WTC11 (cell line): ENCODE data around the gene TGDS. TPM values are rescaled to one million over a fixed set of nuclear protein-coding genes. Genes with fewer than 3 reads are reported as not detected.

Experiments used
- ATAC-seq: fragments of 200-7000 bp; cut with Tn5 transposase; 2 replicates; pipeline ENCODE4 v1.10.0; 2021; ENCODE audit warnings: mild to moderate bottlenecking, moderate library complexity
- CTCF ChIA-PET: fragments of 300-600 bp; sonication (Branson Sonifier 250); formaldehyde crosslinking; loops from one replicate; lab custom pipeline; 2021; ENCODE audit warnings: antibody characterized with exemption; lab: Charles Lee
- POLR2A ChIA-PET: fragments of 350-600 bp; sonication (Branson Sonifier 250); formaldehyde crosslinking; loops from one replicate; lab custom pipeline; 2021; ENCODE audit warnings: antibody characterized with exemption; lab: Charles Lee
- DNase-seq: peaks from one replicate; pipeline ENCODE4 v3.0.0; 2021; ENCODE audit warnings: low spot score
- H3K27ac Mint-ChIP-seq: 2 replicates; pipeline ENCODE4 v1.8.0; 2021; ENCODE audit warnings: mixed read lengths
- H3K27me3 Mint-ChIP-seq: 2 replicates; pipeline ENCODE4 v1.8.0; 2021; ENCODE audit warnings: low read depth, mild to moderate bottlenecking, moderate library complexity, mixed read lengths
- H3K36me3 Mint-ChIP-seq: 2 replicates; pipeline ENCODE4 v1.8.0; 2021; ENCODE audit warnings: mixed read lengths
- H3K4me1 Mint-ChIP-seq: 2 replicates; pipeline ENCODE4 v1.8.0; 2022; ENCODE audit warnings: mixed read lengths
- H3K4me3 Mint-ChIP-seq: 2 replicates; pipeline ENCODE4 v1.8.0; 2021; ENCODE audit warnings: mild to moderate bottlenecking, moderate library complexity, mixed read lengths
- H3K9me3 Mint-ChIP-seq: 2 replicates; pipeline ENCODE4 v1.8.0; 2021; ENCODE audit warnings: mixed read lengths
- ARID4B ChIP-seq: sonication (generic); formaldehyde crosslinking; IDR thresholded peaks from 2 replicates; pipeline ENCODE4 v1.8.0; 2023; ENCODE audit warnings: missing genetic modification reagents, mild to moderate bottlenecking, borderline replicate concordance
- ATF6 ChIP-seq: sonication (generic); formaldehyde crosslinking; IDR thresholded peaks from 2 replicates; pipeline ENCODE4 v1.8.1; 2023; ENCODE audit warnings: mild to moderate bottlenecking, missing genetic modification reagents
- CREB1 ChIP-seq: sonication (generic); formaldehyde crosslinking; IDR thresholded peaks from 2 replicates; pipeline ENCODE4 v1.8.0; 2023; ENCODE audit warnings: mild to moderate bottlenecking, missing genetic modification reagents
- ERG ChIP-seq: fragments of 250-450 bp; sonication (Bioruptor Pico); IDR thresholded peaks from 2 replicates; pipeline ENCODE4 v1.8.0; 2021; ENCODE audit warnings: mild to moderate bottlenecking
- FOXJ3 ChIP-seq: sonication (generic); formaldehyde crosslinking; IDR thresholded peaks from 2 replicates; pipeline ENCODE4 v1.9.0; 2021; ENCODE audit warnings: missing genetic modification reagents, mild to moderate bottlenecking, borderline replicate concordance
- FOXK1 ChIP-seq: sonication (generic); formaldehyde crosslinking; IDR thresholded peaks from 2 replicates; pipeline ENCODE4 v1.8.0; 2022; ENCODE audit warnings: mild to moderate bottlenecking, moderate library complexity, missing genetic modification reagents
- FOXP1 ChIP-seq: sonication (generic); formaldehyde crosslinking; IDR thresholded peaks from 2 replicates; pipeline ENCODE4 v1.8.0; 2022; ENCODE audit warnings: missing genetic modification reagents, mild to moderate bottlenecking, moderate library complexity, borderline replicate concordance
- MLX ChIP-seq: sonication (generic); formaldehyde crosslinking; IDR thresholded peaks from 2 replicates; pipeline ENCODE4 v1.8.1; 2023; ENCODE audit warnings: mild to moderate bottlenecking, missing genetic modification reagents, moderate library complexity
- NFYB ChIP-seq: sonication (generic); formaldehyde crosslinking; conservative IDR thresholded peaks from 2 replicates; pipeline ENCODE4 v1.8.0; 2022; ENCODE audit warnings: low read depth, missing genetic modification reagents
- NR1H2 ChIP-seq: sonication (generic); formaldehyde crosslinking; IDR thresholded peaks from 2 replicates; pipeline ENCODE4 v1.9.0; 2021; ENCODE audit warnings: mild to moderate bottlenecking, moderate library complexity, missing genetic modification reagents
- RELA ChIP-seq: sonication (generic); formaldehyde crosslinking; IDR thresholded peaks from 2 replicates; pipeline ENCODE4 v1.8.1; 2022; ENCODE audit warnings: missing genetic modification reagents, mild to moderate bottlenecking, borderline replicate concordance
- TCF7 ChIP-seq: sonication (generic); formaldehyde crosslinking; IDR thresholded peaks from 2 replicates; pipeline ENCODE4 v1.8.0; 2022; ENCODE audit warnings: mild to moderate bottlenecking, low read depth, missing genetic modification reagents, moderate library complexity
- ZBTB21 ChIP-seq: sonication (generic); formaldehyde crosslinking; IDR thresholded peaks from 2 replicates; pipeline ENCODE4 v1.8.1; 2023; ENCODE audit warnings: mild to moderate bottlenecking, missing genetic modification reagents, borderline replicate concordance
- ZNF121 ChIP-seq: sonication (generic); formaldehyde crosslinking; IDR thresholded peaks from 2 replicates; pipeline ENCODE4 v1.8.0; 2023; ENCODE audit warnings: missing genetic modification reagents
- ZNF671 ChIP-seq: fragments of 250-450 bp; sonication (Bioruptor Pico); IDR thresholded peaks from 2 replicates; pipeline ENCODE4 v1.8.0; 2021; ENCODE audit warnings: mild to moderate bottlenecking
- total RNA-seq: library from RNA; stranded (reverse); gene quantifications from 3 replicates; pipeline ENCODE4 v1.2.3, GENCODE V29; 2021
- TF ChIP-seq, protein P1 (sequence below): sonication (generic); formaldehyde crosslinking; IDR thresholded peaks from 2 replicates; pipeline ENCODE4 v1.8.0; 2022; ENCODE audit warnings: mild to moderate bottlenecking, missing genetic modification reagents
- TF ChIP-seq, protein P2 (sequence below): sonication (generic); formaldehyde crosslinking; IDR thresholded peaks from 2 replicates; pipeline ENCODE4 v1.8.0; 2022; ENCODE audit warnings: mild to moderate bottlenecking, missing genetic modification reagents
- TF ChIP-seq, protein P3 (sequence below): fragments of 250-450 bp; sonication (Bioruptor Pico); IDR thresholded peaks from 2 replicates; pipeline ENCODE4 v1.9.0; 2021; ENCODE audit warnings: mild to moderate bottlenecking
- TF ChIP-seq, protein P4 (sequence below): sonication (generic); formaldehyde crosslinking; IDR thresholded peaks from 2 replicates; pipeline ENCODE4 v1.8.1; 2022; ENCODE audit warnings: low read depth, missing genetic modification reagents, borderline replicate concordance

TGDS gene
- total RNA-seq, 1 experiment from 2014 or later: 12.5 TPM

- TF ChIP-seq, protein P1, sequence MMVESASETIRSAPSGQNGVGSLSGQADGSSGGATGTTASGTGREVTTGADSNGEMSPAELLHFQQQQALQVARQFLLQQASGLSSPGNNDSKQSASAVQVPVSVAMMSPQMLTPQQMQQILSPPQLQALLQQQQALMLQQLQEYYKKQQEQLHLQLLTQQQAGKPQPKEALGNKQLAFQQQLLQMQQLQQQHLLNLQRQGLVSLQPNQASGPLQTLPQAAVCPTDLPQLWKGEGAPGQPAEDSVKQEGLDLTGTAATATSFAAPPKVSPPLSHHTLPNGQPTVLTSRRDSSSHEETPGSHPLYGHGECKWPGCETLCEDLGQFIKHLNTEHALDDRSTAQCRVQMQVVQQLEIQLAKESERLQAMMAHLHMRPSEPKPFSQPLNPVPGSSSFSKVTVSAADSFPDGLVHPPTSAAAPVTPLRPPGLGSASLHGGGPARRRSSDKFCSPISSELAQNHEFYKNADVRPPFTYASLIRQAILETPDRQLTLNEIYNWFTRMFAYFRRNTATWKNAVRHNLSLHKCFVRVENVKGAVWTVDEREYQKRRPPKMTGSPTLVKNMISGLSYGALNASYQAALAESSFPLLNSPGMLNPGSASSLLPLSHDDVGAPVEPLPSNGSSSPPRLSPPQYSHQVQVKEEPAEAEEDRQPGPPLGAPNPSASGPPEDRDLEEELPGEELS: no peak
- TF ChIP-seq ZNF121 (CRISPR knock-in tag): no peak
- no peak for TF ChIP-seq FOXJ3 (CRISPR knock-in tag)
- no peak for TF ChIP-seq ATF6 (CRISPR knock-in tag)
- no peak for TF ChIP-seq FOXK1 (CRISPR knock-in tag)
- TF ChIP-seq ARID4B (CRISPR knock-in tag): no peak
- TF ChIP-seq ERG (CRISPR knock-in tag): no peak
- TF ChIP-seq ZNF671: no peak
- no peak for TF ChIP-seq MLX (CRISPR knock-in tag)
- no peak for TF ChIP-seq ZBTB21 (CRISPR knock-in tag)
- TF ChIP-seq, protein P2, sequence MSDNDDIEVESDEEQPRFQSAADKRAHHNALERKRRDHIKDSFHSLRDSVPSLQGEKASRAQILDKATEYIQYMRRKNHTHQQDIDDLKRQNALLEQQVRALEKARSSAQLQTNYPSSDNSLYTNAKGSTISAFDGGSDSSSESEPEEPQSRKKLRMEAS (CRISPR knock-in tag): no peak
- TF ChIP-seq TCF7 (CRISPR knock-in tag): no peak
- no peak for TF ChIP-seq NFYB (CRISPR knock-in tag)
- no peak for TF ChIP-seq NR1H2 (CRISPR knock-in tag)
- CTCF ChIA-PET: interaction anchor here (0.7 kb wide), 1 partner anchor 10 kb away, joined by 7 read pairs; no protein-coding TSS in a partner anchor
- no peak overlapping the region for H3K4me3 Mint-ChIP-seq
- H3K27me3 Mint-ChIP-seq: no peaks in the 10 kb centered on the region
- no peak for ATAC-seq
- DNase-seq: no peak
- no peak overlapping the region for H3K27ac Mint-ChIP-seq
- peaks cover 31% of the 10 kb centered on the region for H3K36me3 Mint-ChIP-seq
- H3K9me3 Mint-ChIP-seq: no peaks in the 10 kb centered on the region
- no peaks in the 10 kb centered on the region for H3K4me1 Mint-ChIP-seq
- POLR2A ChIA-PET: no interaction called here
These were observed 27.4 kb upstream of the TGDS start for GRCh38 chr13:94623316-94623715.

DNA sequence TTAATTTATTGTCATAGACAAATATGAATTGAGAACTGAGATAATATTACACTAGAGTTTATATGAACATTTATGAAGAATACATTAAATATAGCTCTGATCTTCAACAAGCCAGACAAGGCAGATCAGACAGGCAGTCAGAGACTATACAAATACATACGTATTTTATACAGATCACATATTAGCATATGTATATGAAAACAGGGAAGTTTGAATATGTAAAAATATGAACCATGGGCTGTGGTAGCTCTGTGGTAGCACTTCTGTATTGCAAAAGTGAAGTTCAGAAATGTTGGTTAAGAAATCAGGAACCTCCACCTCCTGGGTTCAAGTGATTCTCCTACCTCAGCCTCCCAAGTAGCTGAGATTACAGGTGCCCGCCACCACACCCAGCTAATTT is 26.4 kb upstream of the TGDS start:
- DNase-seq (no peak), ATAC-seq (no peak)
- H3K27ac Mint-ChIP-seq: no peak overlapping the region
- H3K36me3 Mint-ChIP-seq: peaks cover 31% of the 10 kb centered on the region
- no peaks in the 10 kb centered on the region for H3K9me3 Mint-ChIP-seq
- no peaks in the 10 kb centered on the region for H3K27me3 Mint-ChIP-seq
- H3K4me3 Mint-ChIP-seq: no peak overlapping the region
- no peaks in the 10 kb centered on the region for H3K4me1 Mint-ChIP-seq
- CTCF ChIA-PET: no interaction called here
- POLR2A ChIA-PET: no interaction called here
- no peak for TF ChIP-seq RELA (CRISPR knock-in tag)
- TF ChIP-seq FOXP1 (CRISPR knock-in tag): no peak
- TF ChIP-seq, protein P3, sequence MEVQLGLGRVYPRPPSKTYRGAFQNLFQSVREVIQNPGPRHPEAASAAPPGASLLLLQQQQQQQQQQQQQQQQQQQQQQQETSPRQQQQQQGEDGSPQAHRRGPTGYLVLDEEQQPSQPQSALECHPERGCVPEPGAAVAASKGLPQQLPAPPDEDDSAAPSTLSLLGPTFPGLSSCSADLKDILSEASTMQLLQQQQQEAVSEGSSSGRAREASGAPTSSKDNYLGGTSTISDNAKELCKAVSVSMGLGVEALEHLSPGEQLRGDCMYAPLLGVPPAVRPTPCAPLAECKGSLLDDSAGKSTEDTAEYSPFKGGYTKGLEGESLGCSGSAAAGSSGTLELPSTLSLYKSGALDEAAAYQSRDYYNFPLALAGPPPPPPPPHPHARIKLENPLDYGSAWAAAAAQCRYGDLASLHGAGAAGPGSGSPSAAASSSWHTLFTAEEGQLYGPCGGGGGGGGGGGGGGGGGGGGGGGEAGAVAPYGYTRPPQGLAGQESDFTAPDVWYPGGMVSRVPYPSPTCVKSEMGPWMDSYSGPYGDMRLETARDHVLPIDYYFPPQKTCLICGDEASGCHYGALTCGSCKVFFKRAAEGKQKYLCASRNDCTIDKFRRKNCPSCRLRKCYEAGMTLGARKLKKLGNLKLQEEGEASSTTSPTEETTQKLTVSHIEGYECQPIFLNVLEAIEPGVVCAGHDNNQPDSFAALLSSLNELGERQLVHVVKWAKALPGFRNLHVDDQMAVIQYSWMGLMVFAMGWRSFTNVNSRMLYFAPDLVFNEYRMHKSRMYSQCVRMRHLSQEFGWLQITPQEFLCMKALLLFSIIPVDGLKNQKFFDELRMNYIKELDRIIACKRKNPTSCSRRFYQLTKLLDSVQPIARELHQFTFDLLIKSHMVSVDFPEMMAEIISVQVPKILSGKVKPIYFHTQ (CRISPR knock-in tag): no peak
- TF ChIP-seq CREB1 (CRISPR knock-in tag): no peak
- TF ChIP-seq, protein P4, sequence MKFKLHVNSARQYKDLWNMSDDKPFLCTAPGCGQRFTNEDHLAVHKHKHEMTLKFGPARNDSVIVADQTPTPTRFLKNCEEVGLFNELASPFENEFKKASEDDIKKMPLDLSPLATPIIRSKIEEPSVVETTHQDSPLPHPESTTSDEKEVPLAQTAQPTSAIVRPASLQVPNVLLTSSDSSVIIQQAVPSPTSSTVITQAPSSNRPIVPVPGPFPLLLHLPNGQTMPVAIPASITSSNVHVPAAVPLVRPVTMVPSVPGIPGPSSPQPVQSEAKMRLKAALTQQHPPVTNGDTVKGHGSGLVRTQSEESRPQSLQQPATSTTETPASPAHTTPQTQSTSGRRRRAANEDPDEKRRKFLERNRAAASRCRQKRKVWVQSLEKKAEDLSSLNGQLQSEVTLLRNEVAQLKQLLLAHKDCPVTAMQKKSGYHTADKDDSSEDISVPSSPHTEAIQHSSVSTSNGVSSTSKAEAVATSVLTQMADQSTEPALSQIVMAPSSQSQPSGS (CRISPR knock-in tag): no peak
